HEK293T (cell line): Measurements from ENCODE around the gene DCUN1D2.

Experiments
- ARNT ChIP-seq: fragments of 450-650 bp; IDR thresholded peaks from 2 replicates; pipeline ENCODE4 v1.6.1; 2017; ENCODE audit warnings: mild to moderate bottlenecking
- BHLHE40 ChIP-seq: fragments of 450-650 bp; IDR thresholded peaks from 2 replicates; pipeline ENCODE4 v1.6.1; 2016; ENCODE audit warnings: mild to moderate bottlenecking, moderate library complexity, borderline replicate concordance
- FOXA1 ChIP-seq: fragments of 450-650 bp; IDR thresholded peaks from 2 replicates; pipeline ENCODE4 v1.6.1; 2016; ENCODE audit warnings: mild to moderate bottlenecking
- FOXK2 ChIP-seq: fragments of 450-650 bp; IDR thresholded peaks from 2 replicates; pipeline ENCODE4 v1.6.1; 2016; ENCODE audit warnings: mild to moderate bottlenecking
- FOXM1 ChIP-seq: fragments of 450-650 bp; IDR thresholded peaks from 2 replicates; pipeline ENCODE4 v1.6.1; 2017; ENCODE audit warnings: mild to moderate bottlenecking, borderline replicate concordance
- HDGF ChIP-seq: fragments of 450-650 bp; IDR thresholded peaks from 2 replicates; pipeline ENCODE4 v1.6.1; 2017; ENCODE audit warnings: antibody characterized with exemption, borderline replicate concordance
- L3MBTL2 ChIP-seq: fragments of 450-650 bp; conservative IDR thresholded peaks from 2 replicates; pipeline ENCODE4 v1.6.1; 2016; ENCODE audit warnings: mild to moderate bottlenecking
- LEF1 ChIP-seq: fragments of 450-650 bp; IDR thresholded peaks from 2 replicates; pipeline ENCODE4 v1.6.1; 2017; ENCODE audit warnings: mild to moderate bottlenecking, borderline replicate concordance
- PKNOX1 ChIP-seq: fragments of 450-650 bp; IDR thresholded peaks from 2 replicates; pipeline ENCODE4 v1.6.1; 2016
- SP1 ChIP-seq: fragments of 450-650 bp; IDR thresholded peaks from 2 replicates; pipeline ENCODE4 v1.6.1; 2017
- SUZ12 ChIP-seq: fragments of 450-650 bp; IDR thresholded peaks from 2 replicates; pipeline ENCODE4 v1.6.1; 2016; ENCODE audit warnings: mild to moderate bottlenecking
- TARDBP ChIP-seq: fragments of 450-650 bp; IDR thresholded peaks from 2 replicates; pipeline ENCODE4 v1.6.1; 2016

GRCh38 chr13:113534236-113534860 is 43.8 kb upstream of the DCUN1D2 start:
- TF ChIP-seq SUZ12 (no peak), FOXK2 (no peak), FOXA1 (no peak), HDGF (no peak), BHLHE40 (no peak), ARNT (no peak), FOXM1 (no peak), SP1 (no peak), PKNOX1 (no peak), LEF1 (no peak), TARDBP (no peak), L3MBTL2 (no peak)
